GM18951 (cell line): ENCODE data around the gene MRPS14.
"Not testable (repeated sequence)": the region's sequence is repeated elsewhere in the genome, so short reads cannot be mapped to it uniquely, and the experiment has no call there.

Experiments
- POLR2A ChIP-seq: IDR thresholded peaks from 4 replicates; pipeline ENCODE4 v1.6.1; 2011; ENCODE audit warnings: mild to moderate bottlenecking; ENCODE audit not compliant: insufficient read length, insufficient read depth; ENCODE audit errors: extremely low read depth
- in situ Hi-C: fragments of 300-500 bp; cut with MboI; formaldehyde crosslinking; loops from one replicate; pipeline ENCODE4 v1.12.0; 2022; ENCODE audit warnings: low sequenced_read_pairs, mixed read lengths, inconsistent platforms; ENCODE audit not compliant: unreplicated experiment

The MRPS14 gene

DNA sequence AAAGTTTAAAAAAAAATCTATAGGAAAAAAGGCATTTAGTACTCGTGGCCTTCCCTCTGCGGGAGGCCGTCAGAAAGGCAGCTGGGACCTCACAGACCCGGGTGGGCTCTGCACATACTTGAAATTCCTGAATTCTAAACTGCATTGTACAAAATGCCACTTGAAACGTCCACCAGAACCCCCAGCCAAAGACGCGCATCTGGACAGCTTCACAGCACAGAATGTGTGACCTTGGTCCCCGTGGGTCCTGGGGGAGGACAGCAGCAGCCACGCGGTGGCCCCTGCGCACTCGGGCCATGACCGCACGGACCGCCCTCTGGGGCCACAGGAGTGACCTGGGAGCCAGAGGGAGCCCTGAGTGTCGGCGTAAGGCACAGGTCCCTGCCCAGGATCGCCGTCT lies 20.6 kb upstream of the MRPS14 start:
- in situ Hi-C loops, result loop anchor here (25.0 kb wide), 1 partner anchor 293 kb away; no protein-coding TSS in a partner anchor
- TF ChIP-seq POLR2A, result no peak

DNA sequence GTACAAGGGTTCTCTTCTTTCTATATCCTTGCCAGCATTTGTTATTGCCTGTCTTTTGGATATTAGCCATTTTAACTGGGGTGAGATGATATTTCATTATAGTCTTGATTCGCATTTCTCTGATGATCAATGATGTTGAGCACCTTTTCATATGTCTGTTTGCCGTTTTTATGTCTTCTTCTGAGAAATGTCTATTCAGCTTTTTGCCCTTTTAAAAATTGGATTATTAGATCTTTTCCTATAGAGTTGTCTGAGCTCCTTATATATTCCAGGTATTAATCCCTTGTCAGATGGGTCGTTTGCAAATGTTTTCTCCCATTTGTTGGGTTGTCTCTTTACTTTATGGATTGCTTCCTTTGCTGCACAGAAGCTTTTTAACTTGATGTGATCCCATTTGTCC lies 19.4 kb upstream of the MRPS14 start:
- in situ Hi-C loops, result loop anchor here (25.0 kb wide), 1 partner anchor 295 kb away; no protein-coding TSS in a partner anchor
- no peak for TF ChIP-seq POLR2A

DNA sequence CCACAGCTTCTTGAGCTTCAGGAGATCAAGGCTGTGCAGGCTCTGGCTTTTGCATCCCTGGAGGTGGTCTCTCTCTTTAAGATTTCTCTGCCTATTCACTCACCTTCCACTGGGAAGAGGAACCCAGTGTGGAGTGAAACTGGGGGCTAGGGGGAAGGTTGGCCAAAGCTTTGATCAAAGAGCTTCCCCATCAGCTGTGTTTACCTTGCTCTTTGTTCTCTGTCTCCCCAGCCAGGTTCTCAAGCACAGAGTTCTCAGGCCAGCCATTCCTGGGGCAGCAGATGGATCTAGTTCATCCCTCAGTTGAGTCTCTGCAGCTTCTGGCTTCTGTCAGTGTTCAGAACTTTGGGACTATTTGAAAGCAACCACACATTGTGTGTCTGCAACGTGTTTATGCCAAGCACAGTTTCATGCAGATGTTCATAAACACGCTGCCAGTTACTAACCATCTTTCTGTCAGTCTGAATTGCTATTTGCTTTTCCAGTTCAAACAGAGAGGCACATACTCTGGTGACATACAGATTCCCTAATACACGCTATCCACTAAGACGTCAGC lies 17.2 kb upstream of the MRPS14 start:
- no peak for TF ChIP-seq POLR2A
- in situ Hi-C loops, result loop anchor here (25.0 kb wide), 1 partner anchor 297 kb away; no protein-coding TSS in a partner anchor

DNA sequence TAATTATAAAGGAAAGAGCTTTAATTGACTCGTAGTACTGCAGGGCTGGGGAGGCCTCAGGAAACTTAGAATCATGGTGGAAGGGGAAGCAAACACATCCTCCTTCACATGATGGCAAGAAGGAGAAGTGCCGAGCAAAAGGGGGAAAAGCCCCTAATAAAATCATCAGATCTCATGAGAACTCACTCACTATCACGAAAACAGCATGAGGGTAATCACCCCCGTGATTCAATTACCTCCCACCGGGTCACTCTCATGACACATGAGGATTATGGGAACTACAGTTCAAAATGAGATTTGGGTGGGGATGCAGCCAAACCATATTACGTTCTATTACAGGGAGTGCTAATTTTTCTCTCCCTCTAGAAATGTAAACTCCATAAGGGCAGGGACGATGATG lies 14.2 kb upstream of the MRPS14 start:
- TF ChIP-seq POLR2A, result no peak
- in situ Hi-C loops, result loop anchor here (25.0 kb wide), 1 partner anchor 300 kb away; no protein-coding TSS in a partner anchor

DNA sequence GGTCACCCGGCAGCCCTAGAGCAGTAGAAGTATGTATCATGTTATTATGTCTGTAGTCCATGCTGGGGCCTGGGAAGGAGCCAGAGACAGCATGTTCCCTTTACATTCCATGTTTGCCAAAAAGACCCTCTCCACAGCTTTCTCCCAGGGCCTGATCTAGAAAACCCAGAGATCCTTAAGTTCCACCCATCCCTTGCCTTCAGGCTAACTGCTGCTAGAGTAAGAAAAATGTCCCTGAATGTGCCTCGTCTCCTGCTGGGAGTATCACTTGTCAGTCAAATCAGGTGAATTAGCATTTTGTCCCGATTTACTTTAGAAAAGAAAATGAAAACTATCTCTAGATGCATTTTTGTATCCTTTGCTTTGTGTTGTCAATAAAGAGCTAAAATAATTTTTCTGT lies 13.3 kb upstream of the MRPS14 start:
- in situ Hi-C loops, result loop anchor here (25.0 kb wide), 1 partner anchor 301 kb away; no protein-coding TSS in a partner anchor
- TF ChIP-seq POLR2A, result no peak

DNA sequence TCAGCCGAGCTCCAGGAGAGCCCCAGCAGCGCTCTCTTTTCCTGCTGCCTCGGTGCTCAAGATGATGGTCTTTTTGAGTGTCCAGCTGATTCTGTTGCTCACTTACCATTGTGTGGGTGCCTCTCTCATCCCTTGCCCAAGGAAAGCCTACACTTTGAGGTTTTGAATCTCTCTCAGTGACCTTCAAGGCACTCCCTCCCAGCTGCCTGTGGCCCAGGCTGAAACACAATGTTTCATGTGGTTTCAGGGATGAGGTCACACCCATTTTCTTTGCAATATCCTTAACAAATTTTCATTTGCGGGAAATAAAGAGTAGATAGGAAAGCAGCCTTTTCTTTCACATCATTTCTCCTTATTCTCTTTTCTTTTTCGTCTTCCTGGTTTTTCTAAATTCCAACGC lies 12.6 kb upstream of the MRPS14 start:
- TF ChIP-seq POLR2A, result no peak
- in situ Hi-C loops, result loop anchor here (25.0 kb wide), 1 partner anchor 301 kb away; no protein-coding TSS in a partner anchor

DNA sequence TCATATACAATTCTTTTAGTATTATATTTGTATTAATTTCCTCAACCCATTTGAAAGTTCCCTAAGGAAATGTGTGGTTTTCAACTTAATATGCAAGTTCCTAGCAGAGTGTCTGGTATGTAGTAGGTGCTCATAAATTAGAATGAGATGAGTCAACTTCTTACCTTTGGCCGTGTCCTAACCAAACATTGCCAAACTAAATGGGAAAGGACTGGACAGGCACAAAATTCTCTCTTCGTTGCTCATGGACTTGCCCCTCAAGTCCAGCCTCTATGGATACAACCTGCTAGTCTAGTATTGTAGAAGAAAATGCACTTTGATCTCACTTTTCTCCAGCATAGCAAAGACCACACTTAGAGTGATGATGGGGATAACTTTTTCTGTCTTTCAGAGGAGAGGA lies 11.6 kb upstream of the MRPS14 start:
- in situ Hi-C loops, result loop anchor here (5.0 to 25.0 kb wide), 2 partner anchors 103 to 303 kb away; no protein-coding TSS in a partner anchor

DNA sequence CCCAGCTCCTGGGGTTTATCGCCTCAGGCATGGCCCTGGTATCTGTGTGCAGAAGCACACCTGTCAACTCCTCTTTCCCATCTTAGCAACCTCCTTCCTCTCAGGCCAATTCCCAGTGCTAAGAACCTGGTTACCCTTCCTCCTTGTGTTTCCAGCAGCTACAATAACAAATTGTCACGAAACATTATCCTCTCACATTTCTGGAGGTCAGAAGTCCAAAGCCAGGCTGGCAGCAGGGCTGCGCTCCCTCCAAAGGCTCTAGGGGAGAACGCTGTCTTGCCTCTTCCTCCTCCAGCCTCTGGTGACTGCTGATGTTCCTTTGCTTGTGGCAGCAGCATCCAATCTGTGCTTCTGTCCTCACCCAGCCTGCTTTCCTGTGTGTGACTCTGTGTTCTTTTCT lies 10.7 kb upstream of the MRPS14 start:
- no peak for TF ChIP-seq POLR2A
- in situ Hi-C loops, result loop anchor here (5.0 to 25.0 kb wide), 2 partner anchors 103 to 303 kb away; no protein-coding TSS in a partner anchor

More for the DNA sequence above, 11.6 kb upstream of the MRPS14 start:
- TF ChIP-seq POLR2A, result no peak

DNA sequence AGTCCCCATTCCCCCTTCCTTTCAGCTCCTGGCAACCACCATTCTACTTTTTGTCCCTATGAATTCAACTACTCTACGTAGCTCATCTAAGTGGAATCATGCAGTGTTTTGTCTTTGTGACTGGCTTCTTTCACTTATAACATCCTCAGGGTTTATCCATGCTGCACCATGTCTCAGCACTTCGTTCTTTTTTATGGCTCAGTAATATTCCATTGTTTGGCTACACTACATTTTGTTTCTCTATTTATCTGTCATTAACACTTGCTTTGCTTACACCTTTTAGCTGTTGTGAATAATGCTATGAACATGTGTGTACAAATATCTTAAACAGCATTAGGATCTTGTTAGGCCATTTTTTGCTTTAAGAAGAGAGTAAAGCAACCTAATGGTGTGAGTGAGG lies 1.5 kb upstream of the MRPS14 start:
- in situ Hi-C loops, result loop anchor here (25.0 kb wide), 1 partner anchor 313 kb away; no protein-coding TSS in a partner anchor
- TF ChIP-seq POLR2A, result no peak

DNA sequence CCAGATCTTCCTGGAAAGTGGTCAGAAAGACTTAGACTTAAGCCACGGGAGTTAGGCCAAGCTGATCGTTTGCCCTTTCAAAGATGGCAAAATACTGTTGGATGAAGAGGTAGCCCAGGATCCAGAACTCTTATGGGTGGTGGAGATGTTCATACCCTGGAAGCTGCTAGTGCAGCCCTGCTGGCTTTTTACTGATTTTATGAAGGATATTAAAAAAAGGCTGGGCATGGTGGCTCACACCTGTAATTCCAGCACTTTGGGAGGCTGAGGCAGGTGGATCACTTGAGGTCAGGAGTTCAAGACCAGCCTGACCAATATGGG lies 657 bp upstream of the MRPS14 start:
- in situ Hi-C loops, result not testable (repeated sequence)

DNA sequence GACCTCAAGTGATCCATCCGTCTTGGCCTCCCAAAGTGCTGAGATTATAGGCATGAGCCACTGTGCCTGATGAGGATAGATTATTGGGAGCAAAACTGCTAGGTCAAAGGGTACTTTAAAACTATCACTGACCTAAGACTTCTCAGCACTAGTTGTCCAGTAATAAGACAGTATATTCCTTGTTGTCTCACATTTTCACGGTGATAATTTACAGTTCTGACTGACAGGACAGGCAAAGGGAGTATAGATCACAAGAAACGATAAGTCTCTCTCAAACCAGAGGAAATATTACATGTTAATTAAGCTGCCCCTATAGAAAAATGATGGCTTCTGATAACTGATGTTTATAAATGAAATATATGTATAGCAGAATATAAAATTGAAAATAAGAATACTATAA lies 3.7 kb downstream of the MRPS14 start:
- no peak for TF ChIP-seq POLR2A
- in situ Hi-C loops, result no loop called here

DNA sequence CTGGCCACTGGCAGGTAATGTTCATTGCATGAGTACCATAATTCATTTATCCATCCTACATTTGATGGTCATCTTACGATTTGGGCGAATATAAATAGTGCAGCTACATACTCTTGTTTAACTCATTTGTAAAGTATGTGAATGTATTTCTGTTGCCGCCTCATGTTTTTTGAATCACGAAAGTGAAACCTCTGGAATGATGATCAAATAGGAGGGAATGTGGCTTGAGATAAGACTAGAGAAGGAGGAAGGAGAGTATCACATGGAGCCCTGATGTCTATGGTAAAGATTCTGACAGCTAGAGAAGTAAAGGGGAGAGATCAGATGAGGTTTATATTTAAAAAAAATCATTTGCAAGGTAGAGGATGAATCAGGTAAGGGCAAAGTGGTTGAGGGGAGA lies 8.0 kb downstream of the MRPS14 start:
- TF ChIP-seq POLR2A, result no peak
- in situ Hi-C loops, result no loop called here

DNA sequence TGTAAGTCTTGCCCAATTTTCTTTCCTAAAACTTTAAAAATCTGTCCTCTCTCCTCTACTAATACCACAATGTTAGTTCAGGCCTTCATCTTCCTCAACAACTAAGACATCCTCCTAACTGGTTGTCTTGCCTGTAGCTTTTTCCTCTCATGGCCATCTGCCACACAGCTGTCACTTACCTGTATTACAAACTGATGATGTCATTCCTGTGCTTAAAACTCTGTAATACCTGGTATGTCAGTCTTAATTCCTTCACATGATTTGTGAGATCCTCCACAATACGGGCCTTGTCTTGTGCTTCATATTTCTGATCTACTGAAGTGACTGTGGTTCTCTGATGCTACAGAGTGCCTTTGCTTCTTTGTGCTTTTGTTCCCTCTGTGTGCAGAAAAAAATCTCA lies 9.8 kb downstream of the MRPS14 start:
- in situ Hi-C loops, result no loop called here
- TF ChIP-seq POLR2A, result no peak

DNA sequence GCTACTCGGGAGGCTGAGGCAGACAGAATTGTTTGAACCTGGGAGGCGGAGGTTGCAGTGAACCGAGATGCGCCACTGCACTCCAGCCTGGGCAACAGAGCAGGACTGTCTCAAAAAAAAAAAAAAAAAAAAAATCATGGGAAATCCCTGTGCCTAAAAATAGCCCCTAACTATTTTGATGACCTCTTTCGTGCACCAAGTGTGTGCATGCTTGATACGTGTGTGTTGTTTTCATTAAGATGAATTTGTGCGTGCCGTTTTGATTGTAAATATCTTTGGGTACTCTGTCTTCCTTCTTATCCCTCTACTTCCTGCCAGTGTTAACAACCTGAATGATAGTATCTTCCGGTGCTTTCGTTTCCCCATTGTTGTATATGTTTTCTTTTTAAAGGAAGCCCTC lies 13.7 kb downstream of the MRPS14 start:
- in situ Hi-C loops, result no loop called here
- no peak for TF ChIP-seq POLR2A

DNA sequence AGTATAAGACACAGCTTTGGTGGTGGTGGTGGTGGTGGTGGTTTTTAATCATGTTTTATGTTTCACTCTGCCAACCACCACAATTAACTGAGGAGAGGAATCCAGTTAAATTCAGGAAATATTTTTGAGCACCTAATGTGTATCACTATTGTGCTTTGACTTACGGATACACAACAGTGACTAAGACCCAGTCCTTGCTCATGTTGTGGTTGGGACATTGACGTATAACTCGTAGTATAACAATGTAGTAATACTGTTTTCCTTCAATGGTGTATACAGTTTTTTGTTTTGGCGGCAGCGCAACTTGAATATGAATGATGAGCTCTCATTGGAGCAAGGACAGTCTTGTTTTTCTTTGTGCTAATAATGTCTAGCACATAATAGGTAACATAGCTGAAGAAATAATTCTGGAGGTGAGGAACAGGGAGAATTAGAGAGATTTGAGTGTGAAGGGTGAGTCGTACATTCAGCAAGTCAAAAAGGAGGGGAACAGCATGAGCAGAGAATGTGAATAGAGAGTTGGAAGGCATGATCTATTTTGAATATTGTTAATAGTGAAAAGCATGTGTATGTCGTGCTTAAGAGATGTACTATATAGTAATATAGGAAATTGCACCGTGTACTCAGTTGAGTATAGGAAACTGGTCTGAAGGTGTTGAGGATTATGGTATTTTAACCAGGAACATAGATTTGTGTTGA lies 18.0 kb downstream of the MRPS14 start:
- TF ChIP-seq POLR2A, result no peak

DNA sequence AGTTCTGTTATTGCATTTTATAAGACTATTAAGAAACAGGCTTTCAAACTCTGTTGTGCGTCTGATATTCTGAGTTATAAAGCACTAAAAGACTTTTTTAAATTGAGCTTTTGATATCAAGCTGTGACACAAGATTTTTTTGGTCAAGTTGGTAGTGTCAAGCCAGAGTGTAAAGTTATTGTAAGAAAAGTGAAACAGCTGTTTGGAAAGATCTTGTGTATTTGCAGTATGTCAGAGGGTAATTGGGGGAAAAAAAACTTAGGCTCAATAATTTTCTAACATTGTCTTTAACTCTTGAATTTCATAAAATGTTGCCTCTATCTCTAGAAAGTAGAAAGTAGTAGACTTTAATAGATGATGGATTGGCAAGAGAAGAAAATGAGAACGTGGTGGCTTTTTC lies 19.7 kb downstream of the MRPS14 start:
- TF ChIP-seq POLR2A, result no peak
- in situ Hi-C loops, result no loop called here

More for the DNA sequence above, 18.0 kb downstream of the MRPS14 start:
- in situ Hi-C loops, result no loop called here
